ENCODE measurements around the gene IQCK. TPM values are rescaled to one million over a fixed set of nuclear protein-coding genes. Genes with fewer than 3 reads are reported as not detected.

Gene IQCK
- total RNA-seq, 1 donor from 2014 or later = 0.71 TPM

DNA sequence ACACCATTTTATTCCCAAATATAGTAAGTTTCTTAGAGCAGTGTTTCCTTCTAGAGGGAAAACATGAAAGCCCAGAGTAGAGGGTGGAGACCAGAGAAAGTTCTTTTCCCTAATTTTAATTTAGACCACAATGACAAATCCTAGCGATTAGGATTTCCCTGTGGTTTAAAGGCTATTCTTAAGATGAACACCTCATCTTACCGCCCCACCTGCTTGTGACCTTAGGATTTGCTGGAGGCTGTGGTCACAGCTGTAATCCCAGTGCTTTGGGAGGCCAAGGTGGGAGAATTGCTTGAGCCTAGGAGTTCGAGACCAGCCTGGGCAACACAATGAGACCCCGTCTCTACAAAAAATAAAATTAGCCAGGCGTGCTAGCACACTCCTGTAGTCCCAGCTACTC is 115.5 kb downstream of the IQCK start:
- intact Hi-C loops (cut with micrococcal nuclease) = no loop called here

DNA sequence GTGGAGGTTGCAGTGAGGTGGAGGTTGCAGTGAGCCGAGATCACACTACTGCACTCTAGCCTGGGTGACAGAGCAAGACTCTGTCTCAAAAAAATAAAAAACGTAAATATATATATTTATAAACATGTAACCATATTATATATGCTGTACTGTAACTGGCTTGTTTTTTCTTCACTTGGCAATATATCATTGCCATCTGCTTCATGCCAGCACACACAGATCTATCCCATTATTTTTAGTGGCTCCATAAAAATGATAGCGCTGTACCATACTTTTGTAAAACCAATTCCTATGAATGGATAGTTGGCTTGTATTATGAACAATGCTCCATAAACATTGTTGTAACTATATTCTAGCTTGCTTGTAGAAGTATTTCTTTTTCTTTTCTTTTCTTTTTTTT is 117.1 kb downstream of the IQCK start:
- intact Hi-C loops (cut with micrococcal nuclease) = no loop called here

DNA sequence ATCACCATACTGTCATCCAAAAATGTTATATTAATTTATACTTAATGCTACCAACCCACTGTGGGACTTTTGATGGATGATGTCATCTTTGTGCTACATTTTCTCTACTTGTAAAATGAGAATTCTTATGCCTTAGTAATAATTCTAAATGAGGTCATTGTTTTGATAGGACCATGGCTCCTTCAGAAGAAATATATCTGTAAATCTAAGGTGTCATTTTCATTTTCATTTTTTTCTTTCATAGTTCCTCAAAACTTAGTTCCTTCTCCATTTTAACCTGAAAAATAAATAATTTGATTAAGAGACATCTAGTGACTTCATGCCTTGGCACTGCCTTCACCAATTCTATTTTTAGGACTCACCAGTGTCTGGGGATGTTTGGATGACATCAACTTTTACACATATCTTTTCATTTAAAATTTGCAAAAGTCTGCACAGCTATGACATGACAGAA is 117.9 kb downstream of the IQCK start:
- intact Hi-C loops (cut with micrococcal nuclease) = no loop called here

DNA sequence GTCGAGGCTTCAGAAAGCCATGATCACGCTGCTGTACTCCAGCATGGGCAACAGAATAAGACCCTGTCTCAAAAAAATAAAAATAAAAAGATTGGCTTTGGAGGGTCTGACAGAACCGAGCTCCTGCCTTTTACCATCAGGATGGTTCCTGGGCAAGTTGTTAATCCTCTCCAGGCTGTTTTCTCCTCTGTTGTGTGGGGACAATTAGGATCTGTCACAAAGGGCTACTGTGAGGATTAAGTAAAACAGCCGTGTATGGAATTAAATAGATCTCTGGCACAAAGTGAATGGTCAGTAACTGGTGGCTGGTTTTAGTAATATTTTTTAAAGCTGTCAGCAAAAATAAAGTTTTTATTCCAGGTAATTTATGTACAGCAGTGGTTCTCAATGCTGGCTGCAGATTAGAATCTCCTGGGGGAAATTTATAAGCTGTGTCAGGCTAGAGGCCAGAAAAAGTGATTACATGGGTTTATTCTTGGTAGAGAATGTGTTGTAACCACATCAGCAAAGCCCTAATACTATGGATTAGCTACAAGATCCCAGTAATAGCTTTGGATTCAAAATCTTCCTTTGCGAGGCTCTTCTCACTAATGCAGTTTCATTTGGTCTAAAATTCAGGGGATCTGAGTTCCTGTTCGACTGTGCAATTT is 119.4 kb downstream of the IQCK start:
- intact Hi-C loops (cut with micrococcal nuclease) = no loop called here

DNA sequence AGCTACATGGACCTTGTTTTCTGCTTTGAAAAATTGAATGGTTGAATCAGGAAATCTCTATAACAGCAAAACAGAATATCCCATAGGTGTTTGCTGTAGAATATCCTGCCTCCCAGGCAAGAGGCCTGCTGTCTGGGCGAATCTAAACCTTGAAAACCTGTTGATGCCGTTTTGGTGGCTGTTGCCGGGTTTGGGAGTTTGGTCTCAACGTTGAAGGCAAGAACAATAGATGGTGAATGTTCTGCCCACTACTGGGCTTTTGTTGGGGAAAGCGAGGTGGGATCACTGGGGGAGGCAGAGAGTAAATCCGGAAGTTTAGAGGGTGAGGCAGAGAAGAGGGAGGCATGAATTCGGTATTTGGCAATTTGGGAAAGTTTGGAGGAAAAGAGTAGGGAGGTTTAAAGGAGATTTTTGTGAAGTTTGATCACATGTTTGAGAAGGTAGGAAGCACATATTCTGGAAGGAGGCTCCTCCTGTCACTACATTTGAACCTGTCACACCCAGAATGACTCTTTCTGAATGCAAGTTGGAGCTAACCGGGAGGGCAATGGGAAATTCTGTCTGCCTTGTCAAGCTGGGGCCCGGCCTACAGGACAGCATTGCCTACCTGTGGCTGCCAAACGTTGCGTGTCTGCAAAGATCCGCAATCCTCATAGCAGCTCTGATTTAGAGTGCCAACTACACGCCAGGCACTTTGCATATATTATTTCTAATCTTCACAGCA is 120.1 kb downstream of the IQCK start:
- intact Hi-C loops (cut with micrococcal nuclease) = no loop called here

DNA sequence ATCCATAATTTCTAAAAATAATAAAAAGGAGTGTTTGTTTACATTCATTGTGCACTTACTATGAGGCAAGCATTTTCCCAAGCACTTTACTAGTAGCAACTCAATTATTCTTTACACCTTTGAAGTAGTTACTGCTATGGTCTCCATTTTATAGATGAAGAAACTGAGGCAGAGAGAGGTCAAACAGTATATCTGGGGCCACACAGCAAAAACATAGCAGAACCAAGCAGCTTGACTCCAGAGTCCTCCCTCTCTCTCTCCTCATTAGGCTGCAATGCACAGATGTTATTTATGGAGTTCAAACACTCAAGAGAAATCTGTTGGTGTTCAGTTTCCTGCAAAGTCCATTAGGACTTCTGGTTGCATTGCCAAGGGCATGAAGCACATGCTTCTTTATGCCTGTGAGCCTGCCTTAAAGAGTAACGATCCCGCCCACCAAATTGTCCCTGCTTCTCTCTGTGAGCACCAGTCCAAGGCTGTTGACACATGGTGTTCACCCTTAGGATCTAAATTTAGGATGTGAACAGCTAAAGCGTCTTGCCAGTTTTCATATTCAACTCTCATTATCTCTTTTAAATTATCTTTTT is 122.5 kb downstream of the IQCK start:
- intact Hi-C loops (cut with micrococcal nuclease) = no loop called here

DNA sequence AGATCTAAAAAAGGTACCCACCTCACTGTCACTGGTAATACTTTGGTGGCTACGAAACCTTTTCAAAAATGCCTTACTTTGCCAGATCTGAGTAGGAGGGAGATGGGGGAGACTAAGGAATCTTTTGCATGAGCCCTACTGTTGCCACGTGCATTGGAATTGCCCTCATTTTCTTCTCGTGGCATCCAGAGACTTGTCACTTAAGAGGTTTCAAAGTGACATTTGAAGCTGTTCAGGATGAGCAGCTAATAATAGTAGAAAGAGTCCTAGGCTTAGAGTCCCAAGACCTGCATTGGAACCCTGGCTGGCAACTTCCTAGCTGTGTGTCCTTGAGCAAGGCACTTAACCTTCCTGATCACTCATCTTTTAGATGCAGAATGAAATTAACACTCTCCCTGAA is 123.1 kb downstream of the IQCK start:
- intact Hi-C loops (cut with micrococcal nuclease) = no loop called here

DNA sequence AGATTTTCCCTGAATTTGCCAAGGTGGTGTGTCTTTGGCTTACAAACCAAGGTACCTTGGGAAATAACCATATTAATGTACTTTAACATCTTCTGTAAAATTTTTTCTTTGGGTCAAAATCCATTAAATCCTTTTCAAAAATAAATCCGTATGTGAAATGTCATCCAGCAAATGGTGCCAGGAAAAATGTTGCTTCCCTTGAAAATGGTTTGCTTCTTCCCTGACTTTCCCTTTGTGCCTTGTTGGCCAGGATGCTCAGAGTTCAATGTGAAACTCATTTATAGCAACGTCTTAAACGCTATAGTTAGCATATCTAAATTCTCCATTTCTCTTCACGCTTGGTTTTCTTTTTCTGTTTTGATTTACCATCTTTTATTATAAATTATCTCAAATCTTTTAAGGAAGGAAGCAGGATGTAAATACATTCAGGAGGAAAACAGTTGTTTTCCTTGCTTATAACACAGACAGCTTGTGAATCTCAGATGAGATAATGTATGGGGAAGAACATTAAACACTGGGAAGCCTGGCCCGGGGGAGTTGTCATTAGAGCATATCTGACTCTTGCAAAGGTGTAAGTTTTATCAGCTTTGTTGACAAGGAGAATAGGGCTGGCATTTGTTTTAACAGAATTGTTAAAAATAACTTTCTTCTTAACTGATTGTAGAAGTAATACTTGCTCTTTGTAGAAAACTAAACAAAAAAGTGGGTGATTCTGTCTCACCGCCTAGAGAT is 124.5 kb downstream of the IQCK start:
- intact Hi-C loops (cut with micrococcal nuclease) = no loop called here

DNA sequence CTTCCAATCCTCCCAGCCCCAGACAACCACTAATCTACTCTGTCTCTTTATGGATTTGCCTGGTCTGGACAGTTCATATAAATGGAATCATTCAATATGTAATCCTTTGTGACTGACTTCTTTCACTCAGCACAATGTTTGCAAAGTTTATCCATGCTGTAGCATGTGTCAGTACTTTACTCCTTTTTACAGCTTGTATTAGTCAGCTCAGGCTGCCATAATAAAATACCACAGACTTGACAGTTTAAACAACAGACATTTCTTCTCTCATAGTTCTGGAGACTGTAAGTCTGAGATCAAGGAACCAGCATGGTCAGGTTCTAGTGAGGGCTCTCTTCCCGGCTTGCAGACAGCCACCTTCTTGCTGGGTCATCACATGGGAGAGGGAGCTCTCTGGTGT is 125.3 kb downstream of the IQCK start:
- intact Hi-C loops (cut with micrococcal nuclease) = no loop called here

DNA sequence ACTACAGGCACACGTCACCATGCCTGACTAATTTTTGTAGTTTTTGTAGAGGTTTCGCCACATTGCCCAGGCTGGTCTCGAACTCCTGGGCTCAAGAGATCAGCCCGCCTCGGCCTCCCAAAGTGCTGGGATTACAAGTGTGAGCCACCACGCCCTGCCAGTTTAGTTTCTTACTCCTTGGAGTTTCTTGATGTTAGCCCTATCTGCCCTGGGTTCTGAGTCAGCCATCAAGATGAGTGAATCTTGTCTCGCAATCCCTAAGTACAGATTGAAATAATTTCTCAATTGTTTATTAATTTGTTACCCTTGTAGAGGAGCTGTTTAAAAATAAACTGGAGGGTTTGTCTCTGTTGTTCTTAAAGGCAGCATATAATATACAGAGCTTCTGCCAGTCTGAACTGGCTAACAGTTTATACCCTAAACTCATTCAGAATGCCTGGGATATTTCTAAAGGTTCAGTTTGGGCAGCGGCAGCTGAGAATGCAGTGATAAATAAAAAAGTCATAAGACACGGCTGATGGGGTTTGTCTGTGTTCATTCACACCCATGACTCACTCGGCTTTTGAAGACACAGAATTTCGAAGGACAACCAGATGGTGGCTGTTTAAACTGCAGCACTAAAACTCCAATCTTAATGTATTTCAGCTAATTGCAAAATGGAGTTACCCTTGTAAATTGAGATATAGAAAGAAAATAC is 127.0 kb downstream of the IQCK start:
- intact Hi-C loops (cut with micrococcal nuclease) = no loop called here

DNA sequence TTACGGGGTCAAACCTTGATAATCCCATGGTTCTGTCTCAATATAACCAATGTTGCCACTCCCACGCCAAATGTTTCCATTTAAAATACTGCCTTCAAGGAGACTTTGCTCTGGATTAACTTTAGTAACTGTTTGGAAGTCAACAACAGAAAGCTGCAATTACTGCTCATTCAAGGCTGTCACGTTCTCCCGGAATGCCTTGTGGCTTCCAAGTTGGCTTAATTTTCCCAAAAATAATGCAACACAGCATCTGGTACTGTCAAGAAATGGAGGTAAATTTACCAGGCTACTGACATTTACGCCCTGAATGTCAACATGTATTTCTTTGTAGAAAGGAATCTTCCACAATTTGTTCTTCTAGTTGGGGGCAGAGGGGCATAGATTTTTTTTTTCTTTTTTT is 128.4 kb downstream of the IQCK start:
- intact Hi-C loops (cut with micrococcal nuclease) = no loop called here

DNA sequence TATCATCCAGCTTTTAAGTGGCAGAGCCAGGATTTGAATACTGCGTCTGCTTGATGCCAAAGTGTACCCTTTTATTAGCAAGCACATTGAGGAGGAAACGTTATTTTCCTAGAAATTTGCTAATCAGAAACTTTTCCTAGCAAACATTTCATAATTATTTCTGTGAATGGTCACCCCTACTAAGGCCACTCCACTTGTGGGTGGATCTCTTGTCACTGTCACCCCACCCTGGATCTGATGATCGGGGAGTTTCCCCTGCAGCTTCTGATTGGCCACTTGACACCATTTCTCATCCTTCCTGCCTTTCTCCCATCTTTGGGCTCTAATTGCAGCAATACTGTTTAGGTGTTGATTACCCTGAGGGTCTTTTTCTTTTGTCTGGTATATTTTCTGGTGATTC is 130.7 kb downstream of the IQCK start:
- intact Hi-C loops (cut with micrococcal nuclease) = no loop called here

DNA sequence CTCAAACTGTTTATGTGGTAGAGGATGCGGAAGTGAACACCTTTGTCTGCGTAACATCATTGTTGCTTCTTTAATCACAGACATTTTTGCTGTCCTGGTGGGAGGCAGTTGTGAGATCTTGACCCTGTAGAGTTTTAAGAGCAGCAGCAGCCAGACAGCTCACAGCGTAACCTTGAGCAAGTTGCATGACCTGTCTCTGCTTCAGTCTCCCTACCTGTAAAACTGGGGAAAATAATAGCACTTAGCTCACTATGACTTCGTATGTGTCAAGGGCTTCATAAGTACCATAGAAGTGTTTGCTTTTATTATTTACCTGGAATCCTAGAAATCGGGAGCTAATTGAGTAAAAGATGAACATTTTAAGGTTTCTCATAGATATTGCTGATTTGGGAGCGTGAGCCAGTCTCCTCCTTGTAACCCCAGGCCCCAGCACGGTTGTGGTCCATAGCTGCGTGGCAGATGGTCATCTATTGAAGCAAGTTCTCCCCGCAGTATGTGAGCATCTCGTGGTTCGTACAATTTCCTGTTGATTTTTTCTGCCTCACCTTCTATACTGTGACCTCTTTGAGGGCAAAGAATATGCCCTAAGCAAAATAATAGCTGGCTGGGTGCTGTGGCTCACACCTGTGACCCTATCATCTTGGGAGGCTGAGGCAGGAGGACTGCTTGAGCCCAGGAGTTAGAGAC is 132.2 kb downstream of the IQCK start:
- intact Hi-C loops (cut with micrococcal nuclease) = no loop called here

DNA sequence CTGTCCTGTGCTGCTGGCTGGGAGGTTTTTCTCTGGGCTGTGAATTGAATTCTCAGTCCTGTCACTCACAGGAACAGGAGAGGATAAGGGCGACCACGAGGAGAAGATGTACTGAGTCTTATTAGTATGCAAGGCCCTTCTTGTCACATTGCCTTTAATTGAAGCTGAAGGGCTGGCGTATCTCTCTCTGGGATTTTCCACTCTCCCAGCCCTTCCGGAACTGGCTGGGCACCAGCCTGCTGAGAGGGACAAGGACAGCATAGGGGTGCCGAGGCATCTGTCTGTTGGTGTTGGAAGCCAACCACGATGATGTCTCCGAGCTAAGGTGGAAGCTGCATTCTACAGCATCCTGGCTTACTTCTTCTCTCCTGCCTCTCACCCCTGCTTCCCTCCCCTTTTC is 133.4 kb downstream of the IQCK start:
- intact Hi-C loops (cut with micrococcal nuclease) = no loop called here

DNA sequence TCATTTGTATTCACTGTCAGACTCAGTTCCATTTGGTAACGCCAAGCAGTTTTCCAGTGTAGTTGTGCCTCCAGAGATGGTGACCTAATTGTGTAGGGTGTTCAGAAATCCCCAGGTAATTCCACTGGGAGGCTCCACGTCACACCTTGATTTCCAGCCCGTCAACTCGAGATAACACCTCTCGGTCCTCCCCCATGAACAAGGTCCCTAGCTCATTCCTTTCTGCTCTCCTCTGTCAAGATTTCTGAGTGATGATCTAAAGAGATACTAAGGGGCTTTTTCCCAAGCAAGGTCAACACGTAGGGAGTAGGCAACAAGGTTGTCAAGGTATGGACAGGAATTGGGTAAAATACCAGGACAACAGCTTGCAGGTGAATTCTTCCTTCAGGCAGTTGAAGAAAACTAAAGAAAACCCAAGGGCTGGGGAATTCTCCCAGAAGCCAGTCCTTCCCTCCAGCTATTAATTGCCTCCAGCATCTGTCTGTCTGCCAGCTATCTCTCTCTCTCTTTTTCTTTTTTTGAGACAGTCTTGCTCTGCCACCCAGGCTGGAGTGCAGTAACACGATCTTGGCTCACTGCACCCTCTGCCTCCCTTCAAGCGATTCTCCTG is 135.2 kb downstream of the IQCK start:
- intact Hi-C loops (cut with micrococcal nuclease) = no loop called here

DNA sequence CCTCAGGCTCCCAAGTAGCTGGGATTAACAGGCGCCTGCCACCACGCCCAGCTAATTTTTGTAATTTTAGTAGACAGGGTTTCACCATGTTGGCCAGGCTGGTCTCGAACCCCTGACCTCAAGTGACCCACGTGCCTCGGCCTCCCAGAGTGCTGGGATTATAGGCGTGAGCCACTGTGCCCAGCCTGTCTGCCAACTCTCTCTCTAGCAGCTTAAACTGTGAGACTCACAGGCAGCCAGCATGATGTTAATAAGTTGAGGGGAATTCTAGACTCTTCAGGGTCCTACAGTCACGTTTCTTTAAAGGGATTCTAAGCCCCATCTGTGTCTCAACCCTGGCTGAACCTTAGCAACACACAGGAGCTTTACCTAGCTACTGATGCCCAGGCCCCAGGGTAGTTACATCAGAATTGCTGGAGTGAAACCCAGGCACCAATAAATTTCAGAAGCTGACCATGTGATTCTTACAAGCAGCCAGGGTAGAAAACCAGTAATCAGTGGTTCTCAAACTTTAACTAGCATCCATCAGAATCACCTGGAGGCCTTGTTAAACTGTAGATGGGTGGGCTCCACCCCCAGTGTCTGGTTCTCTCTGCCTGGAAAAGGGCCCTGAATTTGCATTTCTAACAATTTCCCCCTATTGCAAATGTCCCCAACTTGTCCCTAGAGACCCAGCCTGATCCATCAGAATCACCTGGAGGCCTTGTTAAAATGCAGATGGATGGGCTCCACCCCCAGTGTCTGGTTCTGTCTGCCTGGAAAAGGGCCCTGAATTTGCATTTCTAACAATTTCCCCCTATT is 135.9 kb downstream of the IQCK start:
- intact Hi-C loops (cut with micrococcal nuclease) = no loop called here

DNA sequence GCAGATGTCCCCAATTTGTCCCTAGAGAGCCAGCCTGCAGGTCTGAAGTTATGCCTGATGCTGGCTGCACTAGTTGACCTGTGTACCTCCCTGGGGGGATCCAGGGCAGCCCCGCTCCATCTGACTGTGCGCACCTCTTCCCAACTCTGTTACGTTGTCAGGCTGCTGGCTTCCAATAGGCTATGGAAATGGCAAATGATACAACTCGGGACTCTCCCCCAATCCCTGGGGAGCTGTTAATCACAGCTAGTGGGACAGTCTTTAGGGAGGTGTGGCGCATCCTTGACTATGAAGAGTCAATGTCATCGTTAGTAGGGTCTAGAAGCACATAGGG is 136.4 kb downstream of the IQCK start:
- intact Hi-C loops (cut with micrococcal nuclease) = no loop called here

DNA sequence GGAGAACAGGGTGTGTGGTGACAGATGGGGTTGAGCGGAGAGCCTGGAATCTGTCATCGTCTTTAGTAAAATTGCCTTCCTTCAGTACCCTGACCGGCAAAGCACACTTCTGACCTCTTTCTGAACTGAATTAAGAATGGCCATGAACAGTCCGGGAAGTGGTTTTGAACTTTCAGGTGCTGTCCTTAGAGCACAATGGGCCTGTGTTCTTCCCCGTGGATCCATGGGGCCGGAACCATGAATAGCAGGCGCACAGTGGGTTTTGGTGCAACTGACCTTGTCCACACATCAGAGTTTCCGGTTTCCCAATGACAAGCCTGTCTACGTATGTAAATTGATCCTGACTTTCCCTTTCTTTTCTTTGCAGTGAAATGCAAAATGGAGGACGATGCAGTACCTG is 138.0 kb downstream of the IQCK start:
- intact Hi-C loops (cut with micrococcal nuclease) = no loop called here

DNA sequence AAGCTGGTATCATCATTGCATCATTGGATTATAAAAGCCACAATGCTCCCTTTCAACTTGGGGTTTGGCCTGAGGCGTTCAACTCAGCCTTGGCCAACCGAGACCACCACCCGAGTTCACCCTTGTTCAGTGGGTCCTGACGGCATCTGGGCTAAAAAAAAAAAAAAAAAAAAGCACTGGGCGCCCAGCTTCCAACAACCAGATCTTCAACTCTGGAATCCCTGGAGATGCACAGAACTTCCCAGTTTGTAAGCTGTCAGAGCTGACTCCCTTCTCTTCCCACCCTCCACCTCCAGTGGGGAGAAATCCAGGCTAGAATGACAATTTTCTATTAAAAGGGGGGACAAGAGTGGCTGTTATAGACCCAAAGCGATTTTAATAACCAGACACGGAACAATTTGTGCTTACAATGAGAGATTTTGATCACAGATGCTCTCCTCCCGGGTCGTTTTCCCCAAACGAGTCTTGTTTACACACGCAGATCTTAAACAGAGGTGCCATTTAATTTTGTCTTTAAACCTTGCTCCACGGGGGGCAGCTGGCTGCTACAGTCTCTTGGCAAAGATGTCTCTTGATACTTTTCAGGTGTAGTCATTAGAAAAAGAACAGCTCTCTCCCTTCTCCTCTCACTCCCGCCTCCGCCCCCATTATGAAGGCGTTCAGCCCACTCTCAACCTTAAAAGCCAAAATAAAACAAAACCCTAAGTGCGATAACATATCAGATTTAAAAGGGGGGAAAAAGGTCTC is 139.7 kb downstream of the IQCK start:
- intact Hi-C loops (cut with micrococcal nuclease) = no loop called here
